Measurements from ENCODE around the gene FBXW4. TPM values are rescaled to one million over a fixed set of nuclear protein-coding genes. Genes with fewer than 3 reads are reported as not detected.

Gene FBXW4
- total and polyA plus RNA-seq, 4 donors = 28.0 to 65.6 (median 54.5) TPM

GRCh38 chr10:101577121-101577871, 117.7 kb downstream of the FBXW4 start:
- DNase-seq = no peak
- H3K9me3 ChIP-seq (ENCODE audit: control insufficient read depth in 4 of 4, insufficient read depth in 3 of 4, low read length in 3 of 4) = peaks cover 0 to 7% (median 2%) of the 10 kb centered on the region in 4 donors
- no peak for ATAC-seq (ENCODE audit: insufficient read depth, low FRiP score)
- no peak overlapping the region for H3K9ac ChIP-seq (ENCODE audit: insufficient read depth in 1 of 2, low read length in 2 of 2)
- no peaks in the 10 kb centered on the region for H3K27me3 ChIP-seq (ENCODE audit: control insufficient read depth in 3 of 3, insufficient read depth in 3 of 3, low read length in 2 of 3)
- H3K36me3 ChIP-seq (ENCODE audit: control insufficient read depth in 4 of 4, insufficient read depth in 4 of 4, low read length in 4 of 4) = peaks cover 0 to 36% (median 9%) of the 10 kb centered on the region in 4 donors
- H3K27ac ChIP-seq (ENCODE audit: low read depth in 1 of 2, low read length in 1 of 2) = no peak overlapping the region
- 92 to 95% methylated on average over 7 of the region's 7 CpGs for WGBS, 2 donors
- no peak for TF ChIP-seq CTCF (IDR thresholded peaks at IDR 0.05; ENCODE audit: control extremely low read depth, extremely low read depth)
- H3K4me1 ChIP-seq (ENCODE audit: control insufficient read depth in 5 of 5, insufficient read depth in 5 of 5, low read length in 5 of 5) = no peaks in the 10 kb centered on the region
- H3K4me3 ChIP-seq = no peak overlapping the region

DNA sequence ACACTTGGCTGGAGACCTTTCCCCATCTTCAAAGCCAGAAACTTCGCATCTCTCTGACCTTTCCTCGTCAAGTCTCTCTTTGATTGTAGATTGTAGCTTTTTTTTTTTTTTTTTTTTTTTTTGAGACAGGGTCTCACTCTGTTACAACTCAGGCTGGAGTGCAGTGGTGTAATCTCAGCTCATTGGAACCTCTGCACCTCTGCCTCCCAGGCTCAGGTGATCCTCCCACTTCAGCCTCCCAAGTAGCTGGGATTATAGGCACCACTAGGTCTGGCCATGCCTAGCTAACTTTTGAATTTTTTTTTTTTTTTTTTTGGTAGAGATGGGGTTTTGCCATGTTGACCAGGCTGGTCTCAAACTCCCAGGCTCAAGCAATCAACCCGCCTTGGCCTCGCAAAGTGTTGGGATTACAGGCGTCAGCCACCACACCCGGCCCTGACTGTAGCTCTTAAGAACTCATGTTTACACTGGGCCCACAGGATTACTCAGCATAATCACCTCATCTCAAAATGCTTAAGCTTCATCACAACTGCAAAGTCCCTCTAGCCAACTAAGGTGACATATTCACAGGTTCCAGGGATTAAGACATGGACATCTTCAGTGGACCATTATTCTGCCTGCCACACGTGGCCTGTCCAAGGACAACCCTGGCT, 118.6 kb downstream of the FBXW4 start:
- no peak overlapping the region for H3K27ac ChIP-seq (ENCODE audit: low read depth in 1 of 2, low read length in 1 of 2)

DNA sequence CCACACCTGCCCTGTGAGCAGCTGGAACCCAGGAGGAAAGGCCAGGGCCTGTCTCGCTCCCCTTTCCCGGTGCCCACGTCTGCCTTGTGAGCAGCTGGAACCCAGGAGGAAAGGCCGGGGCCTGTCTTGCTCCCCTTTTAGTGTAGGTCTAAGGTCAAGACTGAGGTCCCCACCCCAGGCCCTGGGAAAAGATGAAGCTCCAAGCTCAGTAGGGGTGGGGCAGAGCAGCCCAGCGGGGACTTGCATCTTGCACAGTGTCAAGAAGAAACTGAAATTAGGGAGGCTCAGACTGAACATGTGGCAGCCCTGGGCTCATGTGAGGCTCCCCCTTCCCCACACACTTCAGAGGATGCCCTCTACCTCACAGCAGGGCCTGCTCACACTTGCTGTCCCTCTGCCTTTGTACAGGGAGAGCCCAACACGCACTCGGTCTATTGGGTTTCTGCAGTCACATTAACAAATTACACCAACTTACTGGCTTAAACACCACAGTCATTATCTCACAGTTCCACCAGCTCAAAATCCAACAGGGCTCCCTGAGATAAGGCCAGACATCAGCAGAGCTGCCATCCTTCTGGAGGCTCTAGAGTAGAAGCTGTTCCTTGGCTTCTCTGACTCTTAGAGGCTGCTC, 119.3 kb downstream of the FBXW4 start:
- Histone ChIP-seq H3K9ac (ENCODE audit: insufficient read depth in 1 of 2, low read length in 2 of 2) (no peak overlapping the region), H3K27ac (ENCODE audit: low read depth in 1 of 2, low read length in 1 of 2) (no peak overlapping the region), H3K4me1 (ENCODE audit: control insufficient read depth in 5 of 5, insufficient read depth in 5 of 5, low read length in 5 of 5) (peaks cover 0 to 3% (median 0%) of the 10 kb centered on the region in 5 donors), H3K36me3 (ENCODE audit: control insufficient read depth in 4 of 4, insufficient read depth in 4 of 4, low read length in 4 of 4) (peaks cover 0 to 33% (median 7%) of the 10 kb centered on the region in 4 donors), H3K9me3 (ENCODE audit: control insufficient read depth in 4 of 4, insufficient read depth in 3 of 4, low read length in 3 of 4) (peaks cover 0 to 7% (median 2%) of the 10 kb centered on the region in 4 donors), H3K4me3 (no peak overlapping the region), H3K27me3 (ENCODE audit: control insufficient read depth in 3 of 3, insufficient read depth in 3 of 3, low read length in 2 of 3) (peaks cover 0 to 5% (median 2%) of the 10 kb centered on the region in 3 donors)
- no peak for TF ChIP-seq CTCF (IDR thresholded peaks at IDR 0.05; ENCODE audit: control extremely low read depth, extremely low read depth)
- ATAC-seq (ENCODE audit: insufficient read depth, low FRiP score) (no peak), DNase-seq (no peak)
- WGBS, 2 donors = 89% methylated on average over 7 of the region's 7 CpGs

More for the DNA sequence above, 118.6 kb downstream of the FBXW4 start:
- Histone ChIP-seq H3K9me3 (ENCODE audit: control insufficient read depth in 4 of 4, insufficient read depth in 3 of 4, low read length in 3 of 4) (peaks cover 0 to 7% (median 2%) of the 10 kb centered on the region in 4 donors), H3K4me3 (no peak overlapping the region), H3K9ac (ENCODE audit: insufficient read depth in 1 of 2, low read length in 2 of 2) (no peak overlapping the region), H3K4me1 (ENCODE audit: control insufficient read depth in 5 of 5, insufficient read depth in 5 of 5, low read length in 5 of 5) (no peaks in the 10 kb centered on the region), H3K36me3 (ENCODE audit: control insufficient read depth in 4 of 4, insufficient read depth in 4 of 4, low read length in 4 of 4) (peaks cover 0 to 36% (median 7%) of the 10 kb centered on the region in 4 donors), H3K27me3 (ENCODE audit: control insufficient read depth in 3 of 3, insufficient read depth in 3 of 3, low read length in 2 of 3) (peaks cover 0 to 2% (median under 1%) of the 10 kb centered on the region in 3 donors)
- no peak for TF ChIP-seq CTCF (IDR thresholded peaks at IDR 0.05; ENCODE audit: control extremely low read depth, extremely low read depth)
- 90 to 96% methylated on average over 7 of the region's 7 CpGs for WGBS, 2 donors
- ATAC-seq (ENCODE audit: insufficient read depth, low FRiP score) (no peak), DNase-seq (no peak)

Measured in lung (tissue), 12 donors.